Suprapubic skin (tissue), 4 donors: ENCODE measurements around the gene MGAT5. TPM values are rescaled to one million over a fixed set of nuclear protein-coding genes. Genes with fewer than 3 reads are reported as not detected.

Experiments
- DNase-seq, 2 donors: peaks; one replicate each; pipeline ENCODE4 v3.0.0-alpha.2; 2019; ENCODE audit warnings: low spot score in 2 of 2
- H3K27ac ChIP-seq: fragments of 200-600 bp; sonication (generic); one replicate; pipeline ENCODE4 v1.5.1; 2019
- H3K27me3 ChIP-seq: fragments of 200-600 bp; sonication (generic); one replicate; pipeline ENCODE4 v1.5.1; 2019
- H3K36me3 ChIP-seq: fragments of 200-600 bp; sonication (generic); one replicate; pipeline ENCODE4 v1.5.1; 2019
- H3K4me1 ChIP-seq: fragments of 200-600 bp; sonication (generic); one replicate; pipeline ENCODE4 v1.5.1; 2019
- H3K4me3 ChIP-seq: fragments of 200-600 bp; sonication (generic); one replicate; pipeline ENCODE4 v1.5.1; 2019; ENCODE audit warnings: mild to moderate bottlenecking
- H3K9me3 ChIP-seq: fragments of 200-600 bp; sonication (generic); one replicate; pipeline ENCODE4 v1.5.1; 2019
- EP300 ChIP-seq: sonication (generic); formaldehyde crosslinking; IDR thresholded peaks from one replicate; pipeline ENCODE4 v1.6.1; 2017; ENCODE audit warnings: antibody characterized with exemption
- POLR2A ChIP-seq, 2 donors: fragments of 450-650 bp; IDR thresholded peaks; one replicate each; pipeline ENCODE4 v1.6.1; 2017; ENCODE audit warnings: antibody characterized with exemption in 2 of 2, mild to moderate bottlenecking in 2 of 2, moderate library complexity in 2 of 2
- POLR2AphosphoS5 ChIP-seq, 3 donors: sonication (generic); formaldehyde crosslinking; IDR thresholded peaks; one replicate each; pipeline ENCODE4 v1.6.1; 2017; ENCODE audit warnings: antibody characterized with exemption in 3 of 3
- WGBS: methylation state at CpG from one replicate; pipeline ENCODE4 v1.1.5; 2018; 5-methylcytosine and 5-hydroxymethylcytosine counted together
- total RNA-seq, 4 donors: library from RNA; depleted of rRNA; stranded (reverse); fragments of >200 nt; gene quantifications; one replicate each; pipeline ENCODE4 v1.1.0, GENCODE V29; 2016
- TF ChIP-seq, protein P1 (sequence below), 2 donors: fragments of 200-600 bp in 1 of 2; fragments of 450-650 bp in 1 of 2; sonication (generic) in 1 of 2; IDR thresholded peaks; one replicate each; pipeline ENCODE4 v1.5.1; 2016 to 2019; ENCODE audit warnings: antibody characterized with exemption in 2 of 2, mild to moderate bottlenecking in 1 of 2, moderate library complexity in 1 of 2

The MGAT5 gene
- total RNA-seq, 4 donors from 2014 or later = 16.9 to 42.1 (median 32.9) TPM

GRCh38 chr2:134282629-134283400 is 28.9 kb downstream of the MGAT5 start:
- TF ChIP-seq EP300 (no peak), POLR2A (IDR thresholded peaks at IDR 0.05) (no peak), POLR2AphosphoS5 (IDR thresholded peaks at IDR 0.05) (no peak)
- TF ChIP-seq, protein P1, sequence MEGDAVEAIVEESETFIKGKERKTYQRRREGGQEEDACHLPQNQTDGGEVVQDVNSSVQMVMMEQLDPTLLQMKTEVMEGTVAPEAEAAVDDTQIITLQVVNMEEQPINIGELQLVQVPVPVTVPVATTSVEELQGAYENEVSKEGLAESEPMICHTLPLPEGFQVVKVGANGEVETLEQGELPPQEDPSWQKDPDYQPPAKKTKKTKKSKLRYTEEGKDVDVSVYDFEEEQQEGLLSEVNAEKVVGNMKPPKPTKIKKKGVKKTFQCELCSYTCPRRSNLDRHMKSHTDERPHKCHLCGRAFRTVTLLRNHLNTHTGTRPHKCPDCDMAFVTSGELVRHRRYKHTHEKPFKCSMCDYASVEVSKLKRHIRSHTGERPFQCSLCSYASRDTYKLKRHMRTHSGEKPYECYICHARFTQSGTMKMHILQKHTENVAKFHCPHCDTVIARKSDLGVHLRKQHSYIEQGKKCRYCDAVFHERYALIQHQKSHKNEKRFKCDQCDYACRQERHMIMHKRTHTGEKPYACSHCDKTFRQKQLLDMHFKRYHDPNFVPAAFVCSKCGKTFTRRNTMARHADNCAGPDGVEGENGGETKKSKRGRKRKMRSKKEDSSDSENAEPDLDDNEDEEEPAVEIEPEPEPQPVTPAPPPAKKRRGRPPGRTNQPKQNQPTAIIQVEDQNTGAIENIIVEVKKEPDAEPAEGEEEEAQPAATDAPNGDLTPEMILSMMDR (IDR thresholded peaks at IDR 0.05) = no peak

DNA sequence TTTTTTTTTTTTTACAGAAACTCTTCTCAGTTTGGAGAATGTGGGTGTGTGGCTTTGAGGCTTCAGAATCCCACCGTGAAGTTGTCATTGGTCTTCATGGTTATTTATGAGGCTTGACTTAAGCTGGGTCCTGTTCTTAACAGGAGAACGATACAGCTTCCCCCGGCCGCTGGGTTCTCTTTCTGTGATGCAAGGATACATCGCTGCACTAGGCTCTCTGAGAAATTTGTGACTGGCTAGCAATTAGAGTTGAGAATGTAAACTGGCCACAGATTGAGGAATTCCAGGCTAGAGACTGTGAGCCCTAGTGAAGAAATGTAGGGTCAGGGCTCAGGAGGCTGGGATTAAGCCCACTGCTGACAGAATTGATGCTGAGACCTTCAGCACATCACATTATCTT is 29.8 kb downstream of the MGAT5 start:
- Histone ChIP-seq H3K9me3 (no peaks in the 10 kb centered on the region), H3K4me1 (peaks cover 5% of the 10 kb centered on the region), H3K36me3 (no peaks in the 10 kb centered on the region), H3K4me3 (no peak overlapping the region), H3K27ac (no peak overlapping the region), H3K27me3 (no peaks in the 10 kb centered on the region)
- 92% methylated on average over 5 of the region's 5 CpGs for WGBS
- TF ChIP-seq EP300 = no peak
- no peak for TF ChIP-seq POLR2A (IDR thresholded peaks at IDR 0.05)
- TF ChIP-seq, protein P1 (IDR thresholded peaks at IDR 0.05) = no peak
- TF ChIP-seq POLR2AphosphoS5 (IDR thresholded peaks at IDR 0.05) = no peak
- no peak for DNase-seq

More at GRCh38 chr2:134282629-134283400, 28.9 kb downstream of the MGAT5 start:
- Histone ChIP-seq H3K9me3 (no peaks in the 10 kb centered on the region), H3K36me3 (no peaks in the 10 kb centered on the region), H3K27me3 (no peaks in the 10 kb centered on the region), H3K27ac (no peak overlapping the region), H3K4me1 (peaks cover under 1% of the 10 kb centered on the region), H3K4me3 (no peak overlapping the region)
- 92% methylated on average over 4 of the region's 4 CpGs for WGBS
- no peak for DNase-seq

DNA sequence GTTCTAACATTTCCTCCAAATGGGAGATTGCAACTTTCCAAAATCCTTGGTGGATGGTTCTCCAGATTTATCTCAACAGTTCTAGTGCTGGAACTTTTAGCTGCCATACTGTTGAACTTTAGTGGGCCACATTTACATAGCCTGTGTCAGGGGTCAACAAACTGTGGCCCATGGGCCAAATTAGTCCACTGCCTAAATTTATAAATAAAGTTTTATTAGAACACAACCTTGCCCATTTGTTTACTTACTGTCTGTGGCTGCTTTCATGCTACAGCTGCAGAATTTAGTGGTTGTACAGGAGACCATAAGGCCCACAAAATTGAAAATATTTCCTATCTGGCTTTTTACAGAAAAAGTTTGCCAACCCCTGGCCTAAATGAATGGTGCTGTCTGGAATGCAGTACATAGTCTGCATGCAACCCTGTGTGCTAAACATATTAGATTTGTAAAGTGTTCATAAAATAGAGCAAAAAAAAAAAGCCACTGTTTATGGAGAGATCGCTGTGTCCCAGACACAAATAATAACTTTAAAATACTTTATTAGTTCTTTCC is 30.3 kb downstream of the MGAT5 start:
- Histone ChIP-seq H3K9me3 (no peaks in the 10 kb centered on the region), H3K36me3 (no peaks in the 10 kb centered on the region), H3K4me1 (peaks cover 6% of the 10 kb centered on the region), H3K27me3 (no peaks in the 10 kb centered on the region), H3K27ac (no peak overlapping the region), H3K4me3 (no peak overlapping the region)
- DNase-seq = no peak
- TF ChIP-seq POLR2AphosphoS5 (IDR thresholded peaks at IDR 0.05) (no peak), EP300 (no peak), POLR2A (IDR thresholded peaks at IDR 0.05) (no peak)
- TF ChIP-seq, protein P1 (IDR thresholded peaks at IDR 0.05) = no peak
- WGBS = 98% methylated on average over 1 of the region's 1 CpG

- H3K27ac ChIP-seq = no peak overlapping the region
- TF ChIP-seq EP300 (no peak), POLR2A (IDR thresholded peaks at IDR 0.05) (no peak), POLR2AphosphoS5 (IDR thresholded peaks at IDR 0.05) (no peak)
- TF ChIP-seq, protein P1 (IDR thresholded peaks at IDR 0.05) = no peak
- DNase-seq = no peak
- 87% methylated on average over 2 of the region's 2 CpGs for WGBS
- H3K4me1 ChIP-seq = peaks cover 15% of the 10 kb centered on the region
- H3K36me3 ChIP-seq = no peaks in the 10 kb centered on the region
- H3K9me3 ChIP-seq = no peaks in the 10 kb centered on the region
- H3K4me3 ChIP-seq = no peak overlapping the region
- H3K27me3 ChIP-seq = no peaks in the 10 kb centered on the region
Measured at GRCh38 chr2:134287323-134287722, 33.5 kb downstream of the MGAT5 start.

DNA sequence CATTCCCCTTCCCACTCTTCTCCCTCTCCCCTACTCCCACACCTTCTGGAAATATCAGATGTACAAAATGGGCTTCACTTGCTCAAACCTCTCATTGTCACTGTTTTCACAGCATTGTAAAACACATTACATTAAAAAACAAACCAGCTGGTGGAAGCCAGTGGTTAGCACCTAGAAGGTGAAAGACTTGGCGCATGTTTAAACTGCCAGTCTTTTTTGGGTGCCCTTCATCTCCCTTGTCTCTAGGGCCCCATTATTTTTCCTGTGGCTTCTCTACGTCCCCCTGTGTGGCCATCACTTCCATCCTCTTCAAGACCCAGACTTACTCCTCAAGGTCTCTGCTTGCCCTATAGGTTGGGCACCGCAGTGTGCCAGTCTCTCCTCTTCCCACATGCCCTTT is 34.9 kb downstream of the MGAT5 start:
- H3K36me3 ChIP-seq = no peaks in the 10 kb centered on the region
- H3K4me1 ChIP-seq = peaks cover 15% of the 10 kb centered on the region
- no peak for DNase-seq
- H3K27ac ChIP-seq = no peak overlapping the region
- WGBS = 92% methylated on average over 3 of the region's 3 CpGs
- no peaks in the 10 kb centered on the region for H3K9me3 ChIP-seq
- no peak overlapping the region for H3K4me3 ChIP-seq
- no peaks in the 10 kb centered on the region for H3K27me3 ChIP-seq
- TF ChIP-seq, protein P1 (IDR thresholded peaks at IDR 0.05) = no peak
- no peak for TF ChIP-seq POLR2A (IDR thresholded peaks at IDR 0.05)
